Measurements from ENCODE around the gene SLC4A1AP.
A peak's percentile ranks its signal among the peaks of the same experiment; 100 is the strongest.

DNA sequence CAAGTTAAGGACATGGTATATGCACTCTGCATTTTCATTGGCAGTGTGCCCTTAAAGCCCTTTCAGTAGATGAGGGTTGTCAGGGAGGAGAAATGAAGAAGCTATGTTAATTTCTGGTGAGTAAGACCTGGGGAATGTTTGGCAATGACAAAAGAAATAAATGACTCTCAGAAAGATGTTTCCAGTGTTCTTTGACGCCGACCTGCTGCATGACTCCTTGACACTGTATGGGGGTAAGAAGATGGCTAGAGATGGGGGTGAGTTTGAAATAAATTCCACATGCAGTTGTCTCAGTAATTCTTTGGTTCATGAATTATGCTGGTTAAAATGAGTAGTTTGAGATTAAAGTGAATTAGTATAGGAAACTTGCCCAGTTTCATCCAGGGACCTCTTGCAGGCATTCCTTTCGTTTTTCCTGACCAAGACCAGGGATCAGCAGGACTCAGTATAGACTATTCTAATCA, 40.7 kb upstream of the SLC4A1AP start:
- TF ChIP-seq FOXJ3 (CRISPR knock-in tag; IDR thresholded peaks at IDR 0.05): no peak
- TF ChIP-seq, protein P1, sequence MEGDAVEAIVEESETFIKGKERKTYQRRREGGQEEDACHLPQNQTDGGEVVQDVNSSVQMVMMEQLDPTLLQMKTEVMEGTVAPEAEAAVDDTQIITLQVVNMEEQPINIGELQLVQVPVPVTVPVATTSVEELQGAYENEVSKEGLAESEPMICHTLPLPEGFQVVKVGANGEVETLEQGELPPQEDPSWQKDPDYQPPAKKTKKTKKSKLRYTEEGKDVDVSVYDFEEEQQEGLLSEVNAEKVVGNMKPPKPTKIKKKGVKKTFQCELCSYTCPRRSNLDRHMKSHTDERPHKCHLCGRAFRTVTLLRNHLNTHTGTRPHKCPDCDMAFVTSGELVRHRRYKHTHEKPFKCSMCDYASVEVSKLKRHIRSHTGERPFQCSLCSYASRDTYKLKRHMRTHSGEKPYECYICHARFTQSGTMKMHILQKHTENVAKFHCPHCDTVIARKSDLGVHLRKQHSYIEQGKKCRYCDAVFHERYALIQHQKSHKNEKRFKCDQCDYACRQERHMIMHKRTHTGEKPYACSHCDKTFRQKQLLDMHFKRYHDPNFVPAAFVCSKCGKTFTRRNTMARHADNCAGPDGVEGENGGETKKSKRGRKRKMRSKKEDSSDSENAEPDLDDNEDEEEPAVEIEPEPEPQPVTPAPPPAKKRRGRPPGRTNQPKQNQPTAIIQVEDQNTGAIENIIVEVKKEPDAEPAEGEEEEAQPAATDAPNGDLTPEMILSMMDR (IDR thresholded peaks at IDR 0.05): no peak
- peak; percentile 96 for TF ChIP-seq NFIC (IDR thresholded peaks at IDR 0.05; ENCODE audit: borderline replicate concordance)
- TF ChIP-seq, protein P2, sequence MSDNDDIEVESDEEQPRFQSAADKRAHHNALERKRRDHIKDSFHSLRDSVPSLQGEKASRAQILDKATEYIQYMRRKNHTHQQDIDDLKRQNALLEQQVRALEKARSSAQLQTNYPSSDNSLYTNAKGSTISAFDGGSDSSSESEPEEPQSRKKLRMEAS (IDR thresholded peaks at IDR 0.05; ENCODE audit: low read depth): peak; percentile 65; the same call in 1 of the 2 replicates
- TF ChIP-seq GABPA (IDR thresholded peaks at IDR 0.05; ENCODE audit: low read depth): 0 out of 2 replicates have a peak, but pooled peaks have one; percentile 36
- TF ChIP-seq EZH2phosphoT487 (IDR thresholded peaks at IDR 0.05; ENCODE audit: borderline replicate concordance, low read depth): no peak
- TF ChIP-seq, protein P3, sequence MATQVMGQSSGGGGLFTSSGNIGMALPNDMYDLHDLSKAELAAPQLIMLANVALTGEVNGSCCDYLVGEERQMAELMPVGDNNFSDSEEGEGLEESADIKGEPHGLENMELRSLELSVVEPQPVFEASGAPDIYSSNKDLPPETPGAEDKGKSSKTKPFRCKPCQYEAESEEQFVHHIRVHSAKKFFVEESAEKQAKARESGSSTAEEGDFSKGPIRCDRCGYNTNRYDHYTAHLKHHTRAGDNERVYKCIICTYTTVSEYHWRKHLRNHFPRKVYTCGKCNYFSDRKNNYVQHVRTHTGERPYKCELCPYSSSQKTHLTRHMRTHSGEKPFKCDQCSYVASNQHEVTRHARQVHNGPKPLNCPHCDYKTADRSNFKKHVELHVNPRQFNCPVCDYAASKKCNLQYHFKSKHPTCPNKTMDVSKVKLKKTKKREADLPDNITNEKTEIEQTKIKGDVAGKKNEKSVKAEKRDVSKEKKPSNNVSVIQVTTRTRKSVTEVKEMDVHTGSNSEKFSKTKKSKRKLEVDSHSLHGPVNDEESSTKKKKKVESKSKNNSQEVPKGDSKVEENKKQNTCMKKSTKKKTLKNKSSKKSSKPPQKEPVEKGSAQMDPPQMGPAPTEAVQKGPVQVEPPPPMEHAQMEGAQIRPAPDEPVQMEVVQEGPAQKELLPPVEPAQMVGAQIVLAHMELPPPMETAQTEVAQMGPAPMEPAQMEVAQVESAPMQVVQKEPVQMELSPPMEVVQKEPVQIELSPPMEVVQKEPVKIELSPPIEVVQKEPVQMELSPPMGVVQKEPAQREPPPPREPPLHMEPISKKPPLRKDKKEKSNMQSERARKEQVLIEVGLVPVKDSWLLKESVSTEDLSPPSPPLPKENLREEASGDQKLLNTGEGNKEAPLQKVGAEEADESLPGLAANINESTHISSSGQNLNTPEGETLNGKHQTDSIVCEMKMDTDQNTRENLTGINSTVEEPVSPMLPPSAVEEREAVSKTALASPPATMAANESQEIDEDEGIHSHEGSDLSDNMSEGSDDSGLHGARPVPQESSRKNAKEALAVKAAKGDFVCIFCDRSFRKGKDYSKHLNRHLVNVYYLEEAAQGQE (IDR thresholded peaks at IDR 0.05; ENCODE audit: low read depth, low read length): no peak
- peak; percentile 91 for TF ChIP-seq FOSL2 (IDR thresholded peaks at IDR 0.05; ENCODE audit: borderline replicate concordance, low read depth)
- no peak for TF ChIP-seq CHD2 (IDR thresholded peaks at IDR 0.05; ENCODE audit: low read length, partially characterized antibody)

Data from SK-N-SH (cell line).